ENCODE results near the gene DAP.

GRCh38 chr5:10647640-10648039 is 113.4 kb downstream of the DAP start:
- TF ChIP-seq POLR2A (IDR thresholded peaks at IDR 0.05): no peak
- TF ChIP-seq CTCF (IDR thresholded peaks at IDR 0.05): no peak

All from Peyer's patch (tissue), 4 donors.